Astrocyte of the spinal cord (primary cell): ENCODE measurements around the gene STPG1.

Source experiments
- DNase-seq: peaks from one replicate; pipeline ENCODE4 v3.0.0; 2011; ENCODE audit warnings: low read depth, low spot score
- H3K4me3 ChIP-seq: 2 replicates; pipeline ENCODE4 v1.5.1; 2011; ENCODE audit warnings: low read depth, mild to moderate bottlenecking, low read length, moderate library complexity
- in situ Hi-C: cut with HindIII; loops from 2 replicates; pipeline ENCODE4 v1.10.0; 2017; ENCODE audit warnings: low sequenced_read_pairs
- TF ChIP-seq, protein P1 (sequence below): IDR thresholded peaks from 2 replicates; pipeline ENCODE4 v1.5.1; 2012; ENCODE audit warnings: low read depth, mild to moderate bottlenecking, low read length, inconsistent platforms

The STPG1 gene

GRCh38 chr1:24362396-24362795 lies 51.2 kb downstream of the STPG1 start:
- TF ChIP-seq, protein P1, sequence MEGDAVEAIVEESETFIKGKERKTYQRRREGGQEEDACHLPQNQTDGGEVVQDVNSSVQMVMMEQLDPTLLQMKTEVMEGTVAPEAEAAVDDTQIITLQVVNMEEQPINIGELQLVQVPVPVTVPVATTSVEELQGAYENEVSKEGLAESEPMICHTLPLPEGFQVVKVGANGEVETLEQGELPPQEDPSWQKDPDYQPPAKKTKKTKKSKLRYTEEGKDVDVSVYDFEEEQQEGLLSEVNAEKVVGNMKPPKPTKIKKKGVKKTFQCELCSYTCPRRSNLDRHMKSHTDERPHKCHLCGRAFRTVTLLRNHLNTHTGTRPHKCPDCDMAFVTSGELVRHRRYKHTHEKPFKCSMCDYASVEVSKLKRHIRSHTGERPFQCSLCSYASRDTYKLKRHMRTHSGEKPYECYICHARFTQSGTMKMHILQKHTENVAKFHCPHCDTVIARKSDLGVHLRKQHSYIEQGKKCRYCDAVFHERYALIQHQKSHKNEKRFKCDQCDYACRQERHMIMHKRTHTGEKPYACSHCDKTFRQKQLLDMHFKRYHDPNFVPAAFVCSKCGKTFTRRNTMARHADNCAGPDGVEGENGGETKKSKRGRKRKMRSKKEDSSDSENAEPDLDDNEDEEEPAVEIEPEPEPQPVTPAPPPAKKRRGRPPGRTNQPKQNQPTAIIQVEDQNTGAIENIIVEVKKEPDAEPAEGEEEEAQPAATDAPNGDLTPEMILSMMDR = no peak
- in situ Hi-C loops = no loop called here
- no peak for DNase-seq
- no peak overlapping the region for H3K4me3 ChIP-seq

- DNase-seq = no peak
- no peak overlapping the region for H3K4me3 ChIP-seq
- in situ Hi-C loops = no loop called here
- TF ChIP-seq, protein P1 = no peak
Measured at GRCh38 chr1:24361811-24362210, 51.8 kb downstream of the STPG1 start.

DNA sequence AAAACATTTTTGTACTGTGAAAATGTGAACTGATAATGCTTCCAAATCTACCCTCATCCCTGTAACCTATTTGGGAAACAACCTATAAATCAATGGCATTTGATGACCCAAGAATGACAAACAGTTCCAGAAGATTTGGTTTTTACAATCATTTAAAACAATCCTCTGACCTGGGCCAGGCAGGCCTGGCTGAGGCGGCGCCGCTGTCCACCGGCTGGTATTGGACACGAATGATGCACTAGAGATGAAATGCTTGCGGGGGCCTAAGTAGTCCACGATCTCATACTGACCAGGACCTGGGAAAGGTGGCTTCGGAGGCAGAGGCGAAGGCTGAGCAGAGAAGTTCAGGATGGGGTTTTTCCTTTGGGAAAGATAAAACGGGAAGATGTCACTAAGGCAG lies 52.9 kb downstream of the STPG1 start:
- TF ChIP-seq, protein P1 = no peak
- H3K4me3 ChIP-seq = no peak overlapping the region
- in situ Hi-C loops = no loop called here

DNA sequence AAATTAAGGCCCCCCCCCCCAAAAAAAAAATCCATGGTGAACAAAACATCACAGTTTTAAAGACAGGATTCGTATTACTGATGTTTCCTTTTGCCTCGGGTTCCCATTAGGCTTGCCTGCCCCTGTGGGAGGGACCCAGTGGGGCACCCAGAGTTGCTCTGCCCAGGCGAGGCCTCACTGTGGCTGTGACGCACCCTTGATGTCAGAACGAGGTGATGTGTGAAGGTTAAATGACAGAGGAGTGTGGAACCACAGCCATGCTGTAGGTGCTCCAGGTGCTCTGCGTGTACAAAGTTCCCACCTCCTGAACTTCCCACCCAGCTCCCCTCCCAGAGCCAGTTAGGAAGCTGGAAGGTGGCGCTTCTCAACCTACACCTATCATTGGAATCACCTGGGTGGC lies 56.5 kb downstream of the STPG1 start:
- DNase-seq = no peak
- TF ChIP-seq, protein P1 = no peak
- H3K4me3 ChIP-seq = no peak overlapping the region
- in situ Hi-C loops = no loop called here

More for the DNA sequence above, 52.9 kb downstream of the STPG1 start:
- no peak for DNase-seq

- in situ Hi-C loops = no loop called here
- TF ChIP-seq, protein P1 = no peak
- no peak overlapping the region for H3K4me3 ChIP-seq
- DNase-seq = no peak
Measured at GRCh38 chr1:24355466-24355865, 58.1 kb downstream of the STPG1 start.

DNA sequence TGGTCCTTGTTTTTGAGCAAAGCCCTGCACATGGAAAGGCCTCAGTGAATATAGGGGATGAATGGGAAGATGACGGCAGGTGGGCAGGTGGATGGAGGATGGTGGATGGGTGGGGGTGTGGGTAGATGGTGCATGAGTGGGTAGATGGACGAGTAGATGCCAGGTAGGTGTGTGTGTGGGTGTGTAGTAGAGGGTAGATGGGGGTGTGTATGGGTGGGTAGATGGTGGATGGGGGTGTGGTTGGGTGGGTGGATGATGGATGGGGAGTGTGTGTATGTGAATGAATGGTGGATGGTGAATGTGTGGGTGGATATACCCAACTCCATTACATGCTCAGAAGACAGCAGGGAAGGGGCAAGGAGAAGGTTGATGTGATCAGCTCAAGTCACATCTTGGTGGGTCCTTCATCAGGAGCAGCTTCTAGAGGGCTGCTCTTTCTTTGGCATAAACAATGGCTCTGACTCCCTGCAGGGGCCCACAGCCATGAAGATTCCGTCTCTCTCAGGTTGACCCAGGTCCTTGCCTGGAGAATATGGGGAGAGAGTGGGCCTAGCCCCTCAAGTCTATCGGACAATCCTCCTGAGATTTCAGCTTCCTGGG lies 60.2 kb downstream of the STPG1 start:
- no peak overlapping the region for H3K4me3 ChIP-seq
- TF ChIP-seq, protein P1 = no peak
- DNase-seq = no peak
- in situ Hi-C loops = no loop called here
